NB4 (cell line): ENCODE results near the gene TRIO.

ENCODE experiments used
- CTCF ChIP-seq: IDR thresholded peaks from one replicate; pipeline ENCODE4 v1.5.1; 2012; ENCODE audit warnings: low read depth, low read length
- POLR2A ChIP-seq: IDR thresholded peaks from 2 replicates; pipeline ENCODE4 v1.6.1; 2011; ENCODE audit warnings: mild to moderate bottlenecking; ENCODE audit not compliant: insufficient read length; ENCODE audit errors: extremely low read depth

GRCh38 chr5:14292766-14293658, 149.9 kb downstream of the TRIO start:
- TF ChIP-seq CTCF = no peak
- TF ChIP-seq POLR2A = no peak
